ENCODE results near the gene PLPP3.

Gene PLPP3

DNA sequence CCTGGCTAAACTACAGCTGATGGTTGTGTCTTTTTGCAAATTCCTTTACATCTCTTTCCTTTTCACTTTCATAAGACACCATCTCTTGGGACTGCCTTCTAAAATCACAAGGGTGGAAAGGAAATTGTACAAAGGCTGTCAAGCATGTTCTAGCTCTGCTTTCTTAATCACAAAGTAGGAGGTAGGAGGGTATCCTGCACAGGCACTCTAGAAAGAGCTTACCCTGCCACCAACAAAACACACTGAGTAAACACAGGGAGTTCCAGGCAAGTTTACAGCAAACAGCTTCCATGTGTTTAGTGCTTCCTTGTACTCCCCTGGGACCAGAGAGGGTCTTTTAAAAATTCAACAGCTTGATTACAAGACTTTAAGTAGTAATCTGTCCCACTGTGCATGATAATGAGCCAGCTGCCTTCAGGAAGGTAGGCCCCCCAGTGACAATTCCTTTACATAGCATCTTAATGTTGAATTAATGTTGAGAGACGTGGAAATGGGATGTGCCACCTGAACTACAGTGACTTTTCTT lies 2.4 kb downstream of the PLPP3 start:
- no peak for DNase-seq (ENCODE audit: low read depth)

DNA sequence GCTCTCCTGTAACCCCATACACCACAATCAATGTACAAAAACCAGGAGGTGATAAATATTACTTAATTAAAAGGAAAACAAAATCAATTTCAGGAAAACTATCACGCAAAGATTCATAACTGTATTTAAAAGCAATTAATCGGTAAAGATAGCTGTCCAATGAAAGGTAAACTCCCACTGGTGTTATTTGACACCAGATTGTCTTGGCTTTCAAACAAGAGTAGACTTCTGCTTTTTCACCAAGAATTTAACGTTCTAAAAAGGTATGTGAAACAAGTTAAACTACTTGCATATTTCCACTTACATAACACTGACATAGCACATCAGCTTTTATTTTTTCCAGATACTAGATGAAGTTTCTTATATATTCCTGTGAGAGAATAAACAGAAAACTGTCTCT lies 3.5 kb downstream of the PLPP3 start:
- DNase-seq (ENCODE audit: low read depth), result no peak

DNA sequence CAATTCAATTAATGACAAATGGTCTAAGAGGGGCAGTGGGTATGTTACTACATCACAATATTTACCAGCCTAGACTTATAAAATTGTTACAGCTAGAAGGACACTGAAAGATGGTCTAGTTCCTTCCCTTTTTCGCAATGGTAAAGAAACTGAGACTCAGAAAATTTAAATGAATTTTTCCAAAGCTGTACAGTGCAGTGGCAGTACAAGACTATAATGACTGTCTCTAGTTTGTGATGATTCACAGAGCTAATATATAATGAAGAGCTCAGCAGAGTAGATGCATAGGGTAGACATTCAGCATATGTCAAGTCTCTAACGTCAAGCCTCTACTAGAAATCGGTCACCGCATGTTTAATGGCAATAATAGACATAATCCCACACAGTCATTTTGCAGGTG lies 4.6 kb downstream of the PLPP3 start:
- DNase-seq (ENCODE audit: low read depth), result no peak

DNA sequence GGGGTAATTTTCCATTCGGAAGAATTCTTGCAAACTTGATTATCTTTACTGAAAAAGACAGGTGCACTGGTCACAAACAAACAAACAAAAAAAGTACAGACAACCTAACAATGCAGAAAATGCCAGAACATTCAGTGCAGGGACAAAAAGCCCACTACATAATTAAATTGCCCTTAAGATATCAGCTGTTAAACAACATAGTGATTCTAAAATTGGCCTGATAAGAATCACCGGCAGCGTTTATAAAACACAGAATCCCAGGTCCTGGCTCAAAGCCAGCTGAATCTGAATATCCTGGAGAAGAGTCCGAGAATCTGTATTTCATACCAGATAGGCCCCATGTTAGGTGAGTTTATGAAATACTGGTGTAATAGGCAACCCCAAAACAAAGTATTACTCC lies 6.1 kb downstream of the PLPP3 start:
- DNase-seq (ENCODE audit: low read depth), result no peak

DNA sequence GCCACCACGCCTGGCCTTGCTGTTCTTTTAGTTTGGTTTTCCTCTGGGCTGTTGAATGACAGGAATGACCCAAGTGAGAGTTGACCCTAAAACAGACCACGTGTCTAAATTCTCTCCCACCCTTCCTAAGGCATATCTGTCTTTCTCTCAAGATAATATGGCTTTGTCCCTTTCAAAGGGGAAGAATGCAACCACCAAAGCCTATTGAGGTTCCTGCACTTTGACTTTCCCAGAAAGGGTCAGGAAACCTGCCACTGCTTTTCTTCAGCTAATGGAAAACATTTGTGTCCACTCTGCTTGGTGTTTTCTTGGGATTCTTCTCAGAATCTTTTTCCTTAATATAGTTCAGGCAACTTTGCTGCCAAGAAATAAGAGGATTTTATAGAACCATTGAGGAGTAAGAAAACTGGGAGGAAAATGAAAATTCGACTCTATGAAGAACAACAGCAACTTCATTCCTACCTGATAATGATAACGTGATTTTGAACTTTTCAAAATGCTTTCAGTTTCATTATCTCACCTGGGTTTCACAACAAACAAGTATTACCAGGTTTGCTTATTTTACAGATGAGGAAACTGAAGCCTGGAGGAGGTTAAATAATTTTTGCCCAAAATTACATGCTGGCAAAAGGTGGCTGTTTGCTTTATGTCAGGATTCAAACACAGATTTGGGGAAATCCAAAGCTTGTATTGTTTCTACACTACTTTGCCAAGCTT lies 6.9 kb downstream of the PLPP3 start:
- DNase-seq (ENCODE audit: low read depth), result no peak

DNA sequence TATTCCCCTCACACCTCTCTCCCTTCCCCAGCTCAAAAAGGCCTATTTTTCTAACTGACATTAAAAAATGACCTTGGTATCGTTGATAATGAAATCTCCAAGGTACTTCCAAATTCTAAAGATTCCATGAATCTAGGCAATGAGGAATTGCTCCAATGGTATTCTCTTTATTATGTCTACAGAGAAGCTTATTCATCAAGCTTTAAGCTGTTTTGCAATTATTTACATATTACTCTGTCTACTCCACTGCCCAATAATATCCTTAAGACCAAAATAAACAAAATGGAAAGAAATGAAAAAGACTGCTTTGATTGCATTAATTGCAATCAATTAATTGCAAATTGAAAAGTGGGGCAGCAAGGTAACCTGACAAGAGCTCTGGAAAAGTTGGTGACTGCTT lies 7.9 kb downstream of the PLPP3 start:
- no peak for DNase-seq (ENCODE audit: low read depth)

DNA sequence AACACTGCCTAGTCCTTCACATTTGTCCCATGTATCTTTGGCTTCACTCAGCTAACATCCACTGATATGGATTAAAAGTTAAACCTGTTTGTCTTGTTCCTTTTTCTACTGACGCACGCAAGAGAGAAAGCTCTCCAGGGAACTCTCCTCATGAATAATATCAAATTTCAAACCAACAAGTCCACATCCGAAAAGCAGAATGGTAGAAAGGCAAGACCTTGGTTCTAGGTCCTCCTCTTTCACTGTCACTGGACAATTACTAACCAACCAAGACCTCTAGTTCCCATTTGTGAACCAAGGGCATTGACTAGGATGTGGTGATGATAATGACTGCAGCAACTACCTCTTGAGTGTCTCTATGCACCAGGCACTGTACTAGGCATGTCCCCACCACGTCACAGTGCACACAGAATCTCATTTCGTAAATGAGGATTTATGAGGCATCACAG lies 8.4 kb downstream of the PLPP3 start:
- DNase-seq (ENCODE audit: low read depth), result no peak

DNA sequence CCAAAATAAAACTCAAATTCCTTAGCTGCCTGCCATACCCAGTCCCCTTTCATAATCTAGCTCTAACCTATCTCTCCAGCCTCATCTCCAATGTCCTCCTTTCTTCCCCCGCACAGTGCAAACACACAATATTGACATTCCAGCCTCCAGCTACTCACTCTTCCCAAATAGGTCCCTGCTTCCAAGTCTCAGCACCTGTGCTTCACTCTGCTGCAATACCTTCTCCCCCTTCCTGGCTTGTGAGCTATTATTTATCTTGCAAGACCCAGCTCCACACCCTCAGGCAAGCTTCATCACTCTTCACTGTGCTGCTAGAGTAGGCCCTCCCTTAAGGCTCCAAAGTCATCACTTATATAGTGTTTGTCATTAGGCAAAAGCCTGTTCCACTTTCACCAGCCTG lies 9.7 kb downstream of the PLPP3 start:
- no peak for DNase-seq (ENCODE audit: low read depth)

DNA sequence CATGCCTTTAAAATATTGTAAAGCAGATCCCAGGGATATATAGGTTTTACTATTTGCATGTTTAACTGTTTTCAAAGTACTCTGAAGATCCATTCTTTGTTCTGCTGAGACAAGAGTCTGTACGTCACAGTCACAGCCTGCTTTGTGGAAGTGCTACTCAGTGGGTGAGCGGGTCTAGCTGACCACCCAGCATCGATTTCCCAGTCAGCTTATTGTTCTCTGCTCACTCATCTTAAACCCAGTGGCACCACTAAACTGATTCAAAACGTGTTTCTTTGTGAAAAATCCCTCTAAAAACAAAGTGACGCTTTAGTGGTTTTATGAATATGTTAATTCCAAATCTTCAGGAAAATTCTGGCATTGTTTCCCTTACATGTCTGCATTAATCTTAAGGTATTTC lies 12.4 kb downstream of the PLPP3 start:
- DNase-seq (ENCODE audit: low read depth), result no peak

DNA sequence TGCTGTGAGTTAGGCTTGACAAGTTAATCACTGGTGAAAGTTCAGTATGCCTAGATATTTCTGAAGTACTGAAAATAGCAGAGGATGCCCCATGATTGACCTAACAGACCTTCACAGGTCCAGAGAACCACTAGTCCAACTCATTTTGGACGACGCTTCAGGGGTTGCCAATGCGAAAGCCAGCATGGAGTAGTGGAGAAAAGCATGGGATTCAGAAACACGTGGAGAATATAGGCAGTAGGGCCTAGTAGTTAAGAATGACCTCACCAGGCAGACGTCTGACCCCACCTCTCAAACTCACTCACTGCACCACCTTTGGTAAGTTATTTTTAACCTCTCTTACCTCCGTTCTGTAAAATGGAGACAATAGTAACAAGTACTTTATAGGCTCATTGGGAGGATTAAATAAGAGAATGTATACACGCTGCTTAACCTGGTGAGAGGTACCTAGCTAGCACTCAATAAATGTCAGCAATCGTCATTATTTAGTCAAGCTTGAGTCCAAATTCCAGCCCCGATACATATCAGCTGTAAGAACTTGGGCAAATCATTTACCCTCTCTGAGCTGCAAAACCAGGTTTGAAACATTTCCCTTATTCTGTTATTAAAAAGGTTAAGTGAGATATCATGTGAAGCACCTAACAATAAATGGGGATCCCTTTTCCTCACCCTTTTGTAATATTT lies 13.2 kb downstream of the PLPP3 start:
- DNase-seq (ENCODE audit: low read depth), result no peak

DNA sequence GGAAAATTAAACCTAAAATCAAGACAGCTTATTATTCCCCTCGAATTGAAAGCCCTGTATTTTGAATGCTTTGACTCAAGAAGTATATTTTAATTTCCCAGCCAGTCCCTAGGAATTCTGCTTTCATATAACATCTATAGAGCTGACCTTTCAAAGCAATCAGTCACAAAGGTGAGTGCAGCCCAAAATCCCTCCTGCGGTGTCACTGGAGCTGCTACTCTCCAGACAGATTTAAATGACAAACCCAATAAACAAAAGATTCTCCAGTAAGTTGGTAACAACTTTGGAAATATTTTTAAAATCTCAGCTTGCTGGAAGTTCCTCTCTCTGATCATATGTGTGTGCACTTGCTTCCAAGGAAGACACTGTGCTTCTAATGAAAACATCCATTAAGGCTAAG lies 14.7 kb downstream of the PLPP3 start:
- no peak for DNase-seq (ENCODE audit: low read depth)

DNA sequence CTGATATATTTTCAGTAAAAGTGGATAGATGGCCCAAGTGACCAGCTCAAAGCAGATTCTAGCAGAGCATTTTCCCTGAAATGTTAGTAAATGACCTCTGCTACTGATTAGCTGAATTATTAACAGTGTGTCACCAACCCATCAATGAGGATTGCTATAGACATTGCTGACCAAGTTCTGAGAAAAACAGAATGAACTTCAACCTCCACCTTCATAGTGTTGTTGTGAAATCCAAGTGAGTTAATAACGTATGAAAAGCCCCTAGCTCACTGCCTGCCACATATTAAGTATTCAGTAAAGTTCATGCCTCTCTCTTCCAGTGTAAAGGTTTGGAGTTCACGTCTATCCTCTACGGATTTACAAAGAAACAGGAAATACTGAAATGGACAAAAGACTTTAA lies 15.8 kb downstream of the PLPP3 start:
- no peak for DNase-seq (ENCODE audit: low read depth)

DNA sequence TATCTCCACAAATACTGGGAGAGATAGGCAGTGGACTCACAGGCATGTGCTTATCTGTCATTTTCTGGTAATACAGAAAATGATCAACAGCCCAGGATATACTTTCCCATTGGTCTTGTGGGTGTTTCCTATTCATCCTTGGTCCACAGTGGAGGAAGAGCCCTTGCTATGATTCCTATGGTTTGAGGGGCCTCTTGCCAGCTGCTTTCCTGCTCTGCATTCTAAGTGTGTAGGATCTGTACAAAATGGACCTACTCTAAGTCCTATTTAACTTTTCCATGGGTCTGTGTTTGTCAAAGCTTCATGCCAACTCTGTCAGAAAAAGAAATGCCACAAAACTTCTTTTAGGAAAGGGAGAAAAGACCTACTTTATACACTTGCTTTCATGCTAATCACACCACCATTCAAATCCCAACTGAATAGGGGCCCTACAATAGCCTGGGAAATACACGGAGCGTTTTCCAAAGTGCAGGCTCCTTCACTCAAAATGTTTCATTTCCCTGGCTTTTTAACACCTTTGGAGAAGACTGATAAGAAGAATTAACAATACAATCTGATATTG lies 16.4 kb downstream of the PLPP3 start:
- no peak for DNase-seq (ENCODE audit: low read depth)

DNA sequence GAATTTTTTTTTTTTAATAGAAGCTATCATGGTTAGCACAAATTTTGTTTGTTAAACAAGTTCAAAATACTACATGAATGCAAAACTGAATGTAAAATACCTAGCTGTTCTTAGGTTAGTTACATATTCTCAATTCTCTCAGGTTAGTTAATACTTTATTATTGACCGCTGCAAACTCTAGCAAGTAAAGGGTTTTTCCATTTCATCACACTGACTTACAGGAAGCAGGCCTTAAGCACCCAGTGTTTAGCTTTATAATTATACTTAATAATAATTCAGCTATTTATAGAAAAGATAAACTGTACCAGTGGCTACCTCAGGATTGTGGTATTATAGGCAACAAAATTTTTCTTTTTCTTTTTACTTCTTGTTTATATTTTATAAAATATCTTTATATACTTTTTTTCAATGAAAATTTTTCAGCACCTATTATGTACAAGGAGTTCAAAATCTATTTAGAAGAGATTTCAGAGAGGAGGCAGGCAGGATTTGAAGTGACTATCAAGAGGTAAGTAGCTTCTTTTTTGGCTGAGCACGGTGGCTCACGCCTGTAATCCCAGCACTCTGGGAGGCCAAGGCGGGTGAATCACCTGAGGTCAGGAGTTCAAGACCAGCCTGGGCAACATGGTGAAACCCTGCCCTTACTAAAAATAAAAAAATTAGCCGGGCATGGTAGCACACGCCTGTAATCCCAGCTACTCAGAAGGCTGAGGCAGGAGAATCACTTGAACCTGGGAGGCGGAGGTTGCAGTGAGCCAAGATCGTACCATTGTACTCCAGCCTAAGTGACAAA lies 17.9 kb downstream of the PLPP3 start:
- no peak for DNase-seq (ENCODE audit: low read depth)

DNA sequence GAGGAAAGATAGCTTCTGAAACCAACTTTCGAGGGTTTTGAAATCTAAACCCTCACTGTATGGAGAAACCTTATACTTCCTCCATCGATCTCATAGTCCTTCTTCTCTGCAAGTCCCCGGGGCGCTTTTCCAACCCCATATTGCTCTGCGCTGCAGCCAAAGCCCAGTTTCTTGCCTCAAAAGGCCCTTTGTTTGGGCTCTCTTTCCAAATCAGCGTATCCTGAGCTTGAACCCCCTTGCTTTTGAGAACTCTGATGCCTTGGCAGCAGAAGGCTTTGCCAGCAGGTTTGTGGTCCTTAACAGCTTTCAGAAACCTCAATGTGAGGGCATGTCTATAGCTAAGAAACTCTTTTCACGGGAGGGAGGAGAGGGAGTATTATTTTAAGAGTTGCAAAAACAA lies 21.6 kb downstream of the PLPP3 start:
- no peak for DNase-seq (ENCODE audit: low read depth)

DNA sequence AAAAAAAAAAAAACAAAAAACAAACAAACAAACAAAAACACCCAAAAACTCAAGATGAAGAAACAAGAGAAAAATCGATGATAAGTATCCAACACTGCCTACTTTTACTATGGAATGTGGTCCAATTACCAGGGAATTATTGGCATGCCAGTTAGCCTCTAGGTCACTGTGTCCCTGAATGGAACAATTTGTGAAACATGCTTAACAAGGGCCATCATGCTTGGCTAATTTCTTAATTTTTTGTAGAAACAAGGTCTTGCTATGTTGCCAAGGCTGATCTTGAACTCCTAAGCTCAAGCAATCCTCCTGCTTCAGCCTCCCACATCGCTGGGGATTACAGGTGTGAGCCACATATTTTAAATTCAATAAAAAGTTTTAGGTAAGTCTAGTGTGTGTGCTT lies 23.9 kb downstream of the PLPP3 start:
- DNase-seq (ENCODE audit: low read depth), result no peak

DNA sequence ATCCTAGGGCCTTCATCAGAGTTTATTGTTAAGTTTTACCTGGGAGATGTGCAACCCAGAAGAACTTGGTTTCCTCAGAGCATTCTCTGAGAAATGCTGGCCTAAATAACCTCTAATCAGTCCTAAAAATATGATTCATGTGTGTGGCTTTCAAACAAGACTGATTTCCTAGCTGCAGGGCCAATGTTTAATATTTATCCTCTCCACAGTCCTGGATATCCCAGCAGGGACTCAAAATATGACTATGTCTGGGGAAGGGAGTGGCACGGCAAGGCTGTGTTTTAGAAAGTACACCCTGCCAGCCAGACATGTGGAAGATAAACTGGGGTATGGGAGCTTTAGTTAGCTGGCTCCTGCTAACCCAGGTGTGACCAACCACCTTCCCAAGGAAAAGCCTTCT lies 26.3 kb downstream of the PLPP3 start:
- DNase-seq (ENCODE audit: low read depth), result no peak

DNA sequence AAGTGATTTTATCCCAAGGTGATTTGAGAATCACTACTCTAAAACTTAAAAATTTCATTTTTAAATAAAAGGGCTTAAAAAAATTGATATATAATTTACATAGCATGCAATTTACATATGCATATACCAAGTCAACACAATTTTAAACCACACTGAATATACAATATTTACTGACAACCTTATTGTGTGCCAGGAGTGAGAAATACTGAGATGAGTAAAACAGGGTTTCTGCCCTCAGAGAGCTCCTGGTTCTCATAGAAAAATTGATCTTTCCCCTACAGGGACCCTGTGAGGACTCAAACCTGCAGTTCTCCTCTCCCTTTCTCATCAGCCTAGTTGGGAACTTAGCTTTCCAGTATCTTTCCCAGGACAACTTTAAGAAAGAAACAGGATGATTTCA lies 27.0 kb downstream of the PLPP3 start:
- DNase-seq (ENCODE audit: low read depth), result no peak

DNA sequence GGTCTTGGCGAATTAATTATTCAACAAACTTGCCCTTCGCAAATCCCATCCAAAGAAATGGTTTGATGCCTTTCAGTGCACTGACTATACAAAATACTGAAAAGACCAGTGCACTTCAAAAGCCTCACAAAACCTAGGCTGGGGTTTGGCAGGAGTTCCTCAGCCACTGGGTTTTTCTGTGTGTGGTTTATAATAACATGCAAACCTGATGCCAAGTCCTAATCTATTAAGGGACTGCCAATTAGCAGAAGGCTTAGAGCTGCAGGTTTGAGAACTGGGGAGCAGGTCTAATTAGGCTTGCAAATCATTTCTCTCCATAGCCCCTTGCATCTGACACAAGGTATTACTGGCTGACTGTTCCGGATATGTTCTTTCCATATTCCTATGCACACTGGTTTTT lies 27.7 kb downstream of the PLPP3 start:
- no peak for DNase-seq (ENCODE audit: low read depth)

DNA sequence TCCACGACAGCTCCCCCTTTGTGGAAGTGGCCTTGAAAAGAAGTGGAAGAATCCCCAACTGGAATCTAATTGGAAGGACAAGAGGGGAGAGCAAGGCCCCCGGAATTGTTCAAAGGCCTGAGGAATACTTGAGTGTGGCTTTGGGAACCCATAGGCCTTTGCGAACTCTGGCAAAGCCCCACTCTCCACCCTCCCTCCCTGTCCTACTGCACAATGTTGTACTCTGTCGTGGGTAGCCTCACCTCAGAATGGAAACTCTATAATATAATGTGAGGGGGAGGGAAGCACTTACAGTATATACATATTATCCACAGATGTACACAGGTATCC lies 28.5 kb downstream of the PLPP3 start:
- no peak for DNase-seq (ENCODE audit: low read depth)

DNA sequence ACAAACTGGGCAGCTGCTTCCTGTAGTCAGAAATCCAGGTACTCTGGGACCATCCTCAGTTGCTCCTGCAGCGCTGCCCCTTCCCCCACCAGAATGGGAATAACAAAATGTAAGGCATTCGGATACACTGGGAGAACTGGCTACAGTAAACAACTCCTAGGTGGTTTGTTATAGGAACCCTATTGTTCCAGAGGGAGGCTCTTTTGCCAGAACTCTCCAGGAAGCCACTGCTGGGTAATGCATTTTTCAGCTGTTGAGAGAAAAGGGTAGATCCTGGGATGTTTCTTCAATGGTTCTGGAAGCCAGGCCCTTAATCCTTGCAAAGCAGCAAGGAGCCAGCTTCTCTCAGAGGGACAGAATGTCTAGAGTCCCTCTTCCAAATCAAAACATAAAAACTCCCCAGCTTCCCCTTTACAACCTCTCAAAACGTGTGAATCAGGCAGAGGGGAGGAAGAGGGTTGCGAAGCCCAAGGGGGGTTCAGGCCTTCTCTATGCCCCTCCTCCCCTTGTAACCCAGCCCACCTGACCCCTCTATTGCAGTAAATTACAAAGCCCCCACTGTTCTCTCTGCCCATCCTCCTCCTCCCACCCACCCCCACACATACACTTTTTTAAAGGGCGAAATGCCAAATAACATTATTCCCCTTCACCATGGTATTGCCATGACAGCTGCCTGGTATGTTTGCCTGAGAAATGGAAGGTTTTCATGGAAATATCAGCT lies 29.1 kb downstream of the PLPP3 start:
- no peak for DNase-seq (ENCODE audit: low read depth)

DNA sequence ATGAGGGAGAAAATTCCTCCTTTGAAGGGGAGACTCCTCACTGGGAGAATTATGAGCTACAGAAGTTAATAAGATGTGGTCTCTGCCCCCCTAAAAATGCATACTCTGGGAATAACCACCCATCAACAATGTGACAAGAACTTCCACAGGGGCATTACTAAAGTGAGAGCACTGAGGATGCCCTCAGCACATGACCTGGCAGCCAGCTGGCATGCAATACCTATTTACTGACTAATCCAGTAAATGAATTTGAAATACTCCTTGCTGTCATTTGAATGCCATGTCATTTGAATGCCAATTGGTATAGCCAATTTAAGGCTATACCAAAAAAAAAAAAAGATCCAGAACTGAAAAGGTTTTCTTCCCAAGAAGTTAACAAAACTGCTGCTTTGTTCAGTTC lies 30.8 kb downstream of the PLPP3 start:
- DNase-seq (ENCODE audit: low read depth), result no peak
